GM19193 (cell line): ENCODE results near the gene ANLN.
A peak's percentile ranks its signal among the peaks of the same experiment; 100 is the strongest.

ENCODE experiments used
- POLR2A ChIP-seq: IDR thresholded peaks from 4 replicates; pipeline ENCODE4 v1.6.1; 2011; ENCODE audit not compliant: insufficient read depth, insufficient read length; ENCODE audit errors: extremely low read depth

ANLN gene

GRCh38 chr7:36389371-36390198 lies at the start of gene ANLN:
Gene ANLN (plus strand): TSS chr7:36389862. CDS start chr7:36390027, 165 bp downstream.
- peak; percentile 72 for TF ChIP-seq POLR2A

GRCh38 chr7:36343548-36343947 lies 46.1 kb upstream of the ANLN start:
- TF ChIP-seq POLR2A, result no peak

GRCh38 chr7:36344622-36345021 lies 45.0 kb upstream of the ANLN start:
- no peak for TF ChIP-seq POLR2A

- no peak for TF ChIP-seq POLR2A
Measured at GRCh38 chr7:36346260-36346831, 43.3 kb upstream of the ANLN start.

GRCh38 chr7:36348256-36348655 lies 41.4 kb upstream of the ANLN start:
- no peak for TF ChIP-seq POLR2A

- TF ChIP-seq POLR2A, result no peak
Measured at GRCh38 chr7:36348771-36349170, 40.9 kb upstream of the ANLN start.

- no peak for TF ChIP-seq POLR2A
Measured at GRCh38 chr7:36349626-36350025, 40.0 kb upstream of the ANLN start.

GRCh38 chr7:36355490-36355889 lies 34.2 kb upstream of the ANLN start:
- TF ChIP-seq POLR2A, result no peak

GRCh38 chr7:36357054-36357453 lies 32.6 kb upstream of the ANLN start:
- TF ChIP-seq POLR2A, result no peak

- TF ChIP-seq POLR2A, result no peak
Measured at GRCh38 chr7:36358589-36358988, 31.1 kb upstream of the ANLN start.

GRCh38 chr7:36360244-36360643 lies 29.4 kb upstream of the ANLN start:
- TF ChIP-seq POLR2A, result no peak

GRCh38 chr7:36361227-36361626 lies 28.4 kb upstream of the ANLN start:
- TF ChIP-seq POLR2A, result no peak

- no peak for TF ChIP-seq POLR2A
Measured at GRCh38 chr7:36363515-36363914, 26.1 kb upstream of the ANLN start.

- TF ChIP-seq POLR2A, result no peak
Measured at GRCh38 chr7:36366005-36366717, 23.5 kb upstream of the ANLN start.

- no peak for TF ChIP-seq POLR2A
Measured at GRCh38 chr7:36366718-36367560, 22.7 kb upstream of the ANLN start.
